Right renal cortex interstitium (tissue), 3 donors: ENCODE measurements around the gene LRMDA. TPM values are rescaled to one million over a fixed set of nuclear protein-coding genes. Genes with fewer than 3 reads are reported as not detected.
"Not testable (repeated sequence)": the region's sequence is repeated elsewhere in the genome, so short reads cannot be mapped to it uniquely, and the experiment has no call there.

Experiments
- DNase-seq, 3 donors: peaks; one replicate each; pipeline ENCODE4 v3.0.0-alpha.2; 2013; ENCODE audit warnings: low read depth in 3 of 3, low spot score in 2 of 3
- polyA plus RNA-seq, 3 donors: library from polyadenylated mRNA; unstranded; fragments of 120-200 nt; gene quantifications; one replicate each; pipeline ENCODE4 v1.2.1, GENCODE V29; 2013; ENCODE audit not compliant: insufficient read length in 3 of 3

The LRMDA gene
- polyA plus RNA-seq, 3 donors = 20.9 to 21.7 (median 21.2) TPM

GRCh38 chr10:76122056-76122455, 690.6 kb downstream of the LRMDA start:
- no peak for DNase-seq

GRCh38 chr10:76124280-76124679, 692.9 kb downstream of the LRMDA start:
- no peak for DNase-seq

- DNase-seq = no peak
Observed at GRCh38 chr10:76125900-76126299, 694.5 kb downstream of the LRMDA start.

- DNase-seq = no peak
Observed at GRCh38 chr10:76126607-76127527, 695.4 kb downstream of the LRMDA start.

GRCh38 chr10:76127984-76128589, 696.7 kb downstream of the LRMDA start:
- no peak for DNase-seq

- no peak for DNase-seq
Observed at GRCh38 chr10:76129213-76129612, 697.8 kb downstream of the LRMDA start.

DNA sequence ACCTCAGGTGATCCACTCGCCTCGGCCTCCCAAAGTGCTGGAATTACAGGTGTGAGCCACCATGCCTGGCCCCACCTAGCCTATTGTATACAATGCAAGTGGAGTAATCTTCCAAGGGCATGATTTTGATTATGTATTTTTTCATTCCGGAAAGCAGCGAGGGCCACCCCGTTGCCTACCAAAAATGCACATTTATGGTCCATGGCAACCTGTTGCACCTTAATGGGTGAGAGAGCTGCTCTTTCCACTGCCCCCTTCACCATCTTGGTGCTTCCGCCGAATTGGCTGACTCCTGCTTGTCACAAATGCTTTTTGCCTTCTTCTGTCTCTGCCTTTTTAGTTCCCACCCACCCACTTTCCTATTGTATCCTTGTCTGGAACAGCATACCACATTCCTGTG, 699.5 kb downstream of the LRMDA start:
- DNase-seq = no peak

DNA sequence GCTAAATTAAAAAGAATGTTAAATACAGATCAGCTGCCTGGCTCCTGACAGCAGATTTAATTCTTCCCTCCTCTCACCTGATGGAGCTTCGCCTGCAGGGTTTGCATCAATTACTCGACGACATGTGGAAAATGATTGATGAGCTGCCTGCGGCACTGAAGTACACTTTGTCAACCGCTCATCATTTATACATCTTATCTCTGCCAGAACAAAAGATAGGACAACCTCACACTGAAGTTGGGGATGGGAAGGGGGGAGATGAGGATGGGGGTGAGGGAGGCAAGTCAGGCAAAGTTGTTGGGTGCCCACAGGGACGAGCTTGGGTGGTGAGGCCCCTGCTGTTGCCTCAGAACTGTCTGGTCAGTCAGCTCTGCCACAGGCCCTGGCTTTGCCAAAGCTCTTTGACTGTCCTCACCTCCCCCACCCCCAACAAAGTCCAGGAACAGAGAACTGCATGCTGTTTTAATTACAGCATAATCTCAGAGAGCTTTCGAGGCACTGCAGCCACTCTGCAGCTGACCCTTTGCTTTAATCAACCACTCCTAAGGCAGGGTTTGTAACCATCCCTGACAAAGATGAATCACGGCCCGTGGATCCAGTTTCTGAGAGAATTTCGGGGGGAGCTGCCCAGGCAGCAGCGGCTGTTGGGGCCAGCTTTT, 702.3 kb downstream of the LRMDA start:
- DNase-seq = no peak

GRCh38 chr10:76136961-76137360, 705.5 kb downstream of the LRMDA start:
- DNase-seq = no peak

DNA sequence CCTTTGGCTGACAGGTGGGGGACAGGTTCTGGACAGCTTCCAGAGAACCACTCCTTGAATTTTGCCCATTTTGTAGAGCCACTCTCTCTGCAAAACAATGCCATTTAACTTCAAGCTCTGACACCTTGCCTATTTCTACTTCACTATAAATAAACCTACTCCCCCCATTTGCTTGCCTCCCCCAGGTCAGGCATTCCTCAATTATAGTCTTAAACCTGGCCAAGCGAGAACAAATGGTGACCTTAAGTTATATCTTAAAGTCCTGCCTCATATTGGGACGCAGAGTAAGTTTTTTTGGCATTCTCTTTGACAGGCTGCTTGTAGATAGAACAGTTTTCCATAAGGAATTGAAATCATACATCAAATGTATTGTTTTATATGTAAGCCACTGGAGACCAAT, 706.9 kb downstream of the LRMDA start:
- DNase-seq = no peak

- no peak for DNase-seq
Observed at GRCh38 chr10:76138906-76139305, 707.5 kb downstream of the LRMDA start.

DNA sequence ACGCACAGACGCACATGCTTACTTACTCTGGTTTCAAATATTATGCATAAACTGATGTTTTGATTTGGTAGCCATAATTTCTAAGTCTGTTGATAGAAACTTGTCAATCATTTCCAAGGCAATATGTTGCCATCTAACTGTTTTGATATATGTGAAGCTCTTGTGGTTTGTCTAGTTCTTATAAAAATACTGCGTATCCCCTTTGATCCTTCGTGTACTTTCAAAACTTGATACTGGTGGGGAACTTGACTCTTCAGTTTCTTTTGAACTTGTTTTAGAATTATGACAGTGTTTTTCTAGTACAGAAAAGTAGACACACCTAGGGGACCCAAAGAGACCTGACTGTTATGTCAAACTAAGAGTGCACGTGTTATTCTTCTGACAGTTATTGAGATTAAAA, 708.0 kb downstream of the LRMDA start:
- DNase-seq = no peak

DNA sequence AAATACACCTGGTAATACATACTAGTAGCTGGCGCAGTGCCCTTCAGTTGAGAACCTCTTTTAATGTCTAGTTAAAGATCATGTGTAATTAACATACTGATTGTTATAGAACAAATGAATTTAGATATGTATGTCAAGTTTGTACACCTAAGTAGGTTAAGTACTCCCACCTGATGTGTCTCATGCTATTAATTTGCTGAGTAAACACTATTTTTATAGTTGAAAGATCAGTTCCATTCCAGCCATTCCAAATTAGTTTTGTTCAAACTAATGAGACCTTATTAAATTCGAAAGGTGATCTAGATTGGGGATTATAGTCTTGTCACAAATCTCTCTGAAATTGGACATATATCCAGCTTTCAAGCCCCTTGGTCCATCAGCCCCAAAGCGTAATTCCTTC, 710.0 kb downstream of the LRMDA start:
- no peak for DNase-seq

DNA sequence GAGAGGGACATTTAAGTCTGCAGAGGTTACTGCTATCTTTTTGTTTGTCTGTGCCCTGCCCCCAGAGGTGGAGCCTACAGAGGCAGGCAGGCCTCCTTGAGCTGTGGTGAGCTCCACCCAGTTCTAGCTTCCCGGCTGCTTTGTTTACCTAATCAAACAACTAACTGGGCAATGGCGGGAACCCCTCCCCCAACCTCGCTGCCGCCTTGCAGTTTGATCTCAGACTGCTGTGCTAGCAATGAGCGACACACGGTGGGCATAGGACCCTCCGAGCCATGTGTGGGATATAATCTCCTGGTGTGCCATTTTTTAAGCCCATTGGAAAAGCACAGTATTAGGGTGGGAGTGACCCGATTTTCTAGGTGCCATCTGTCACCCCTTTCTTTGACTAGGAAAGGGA, 716.8 kb downstream of the LRMDA start:
- DNase-seq = not testable (repeated sequence)

DNA sequence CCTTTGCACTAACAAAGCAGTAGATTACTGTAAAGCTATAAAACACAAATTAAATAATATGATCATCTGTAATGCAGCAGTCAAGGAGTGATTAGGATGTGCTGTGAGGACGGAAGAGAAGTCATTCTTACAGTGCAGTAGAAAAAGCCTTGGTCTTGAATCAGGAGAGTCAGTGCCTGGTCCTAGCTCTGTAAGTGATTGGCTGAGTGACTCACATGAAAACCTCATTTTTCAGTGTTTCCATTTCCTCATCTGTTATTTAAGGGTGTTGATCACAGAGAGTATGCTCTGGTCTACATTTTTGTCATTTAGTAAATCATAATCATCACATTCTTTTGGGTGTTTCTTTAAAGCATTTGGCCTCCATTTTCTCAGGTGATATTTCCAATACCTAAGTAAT, 717.8 kb downstream of the LRMDA start:
- no peak for DNase-seq

DNA sequence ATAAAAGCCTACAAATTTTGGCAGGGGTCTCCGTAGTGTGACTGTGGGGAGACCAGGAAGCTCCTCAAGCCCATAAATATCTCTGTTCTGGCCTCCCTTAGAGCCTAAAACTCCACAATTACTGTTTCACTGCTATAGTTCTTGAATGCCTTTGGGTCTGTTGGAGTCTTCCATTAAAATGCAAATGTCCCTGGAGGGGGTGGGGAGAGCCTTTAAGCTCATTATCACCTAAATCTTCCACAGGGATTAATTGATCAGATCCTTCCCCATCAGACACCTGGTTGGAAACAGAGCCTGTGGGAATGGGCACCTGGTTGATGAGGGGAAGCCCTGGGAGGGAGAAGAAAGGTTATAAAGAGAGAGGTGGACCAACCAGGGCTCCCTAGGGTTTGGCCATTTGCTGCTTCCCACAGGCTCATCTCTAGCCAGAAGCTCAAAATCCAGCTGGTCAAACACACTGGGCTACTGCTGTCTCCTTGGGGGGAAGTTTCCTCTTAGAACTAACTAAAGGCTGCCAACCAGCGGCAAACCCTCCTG, 718.2 kb downstream of the LRMDA start:
- DNase-seq = no peak

DNA sequence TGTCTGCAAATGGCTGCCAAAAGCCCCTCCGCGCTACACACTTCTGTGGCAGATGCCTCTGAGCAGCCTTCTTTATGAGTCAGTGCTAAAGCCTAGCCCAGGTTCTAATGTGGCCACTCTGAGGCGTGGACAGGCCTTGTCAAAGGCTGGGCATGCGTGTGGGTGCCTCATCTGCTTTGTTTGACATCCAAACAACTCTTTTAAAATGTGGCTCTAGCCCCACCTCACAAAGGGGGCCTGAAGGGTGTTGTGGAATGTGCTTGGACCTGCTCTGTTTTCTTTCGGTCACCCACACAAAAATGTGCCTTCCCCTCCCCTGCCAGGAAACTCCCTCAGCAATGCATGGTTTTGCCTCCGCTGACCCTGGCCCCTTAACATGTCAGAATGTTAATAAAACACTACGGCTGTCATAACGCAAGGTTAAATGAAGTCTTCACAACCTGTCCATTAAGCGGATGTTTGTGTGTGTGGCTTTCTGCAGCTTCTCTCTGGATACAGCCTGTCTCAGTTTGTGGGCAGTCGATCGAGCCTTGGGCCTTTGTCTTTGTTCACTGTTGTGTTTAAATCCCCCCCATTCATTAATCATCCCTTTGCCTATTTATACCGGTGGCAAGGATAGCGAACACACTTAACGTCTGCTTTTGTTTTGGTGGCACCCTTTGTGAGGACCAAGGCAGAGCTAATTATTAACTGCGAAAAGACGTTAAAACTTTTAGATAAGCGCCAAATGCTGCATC, 718.9 kb downstream of the LRMDA start:
- peak in 2 of 3 donors; percentile 57 to 73 for DNase-seq

DNA sequence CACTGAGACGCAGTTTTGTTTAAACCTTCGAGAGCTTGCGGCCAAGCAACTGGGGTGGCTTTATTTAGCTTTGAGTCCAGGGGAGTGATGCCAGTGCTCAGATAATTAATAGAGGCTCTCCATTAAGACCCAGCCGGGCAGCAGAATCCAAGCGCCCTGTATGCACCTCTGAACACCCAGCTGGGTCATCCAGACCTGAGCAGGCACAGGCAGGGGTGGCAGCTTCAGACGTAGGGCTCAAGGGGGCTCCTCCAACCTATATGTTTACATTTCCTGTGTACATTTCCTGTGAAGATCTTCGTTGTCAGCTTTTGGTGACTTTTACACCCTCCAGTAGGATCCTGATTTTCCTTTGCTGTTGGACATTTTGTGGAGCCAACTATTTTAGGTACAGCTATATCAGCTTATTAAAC, 719.5 kb downstream of the LRMDA start:
- DNase-seq = no peak

GRCh38 chr10:76152186-76152585, 720.8 kb downstream of the LRMDA start:
- DNase-seq = no peak

- DNase-seq = no peak
Observed at GRCh38 chr10:76155961-76156360, 724.5 kb downstream of the LRMDA start.
